Measurements from ENCODE around the gene ASTN2.

- TF ChIP-seq, protein P1, sequence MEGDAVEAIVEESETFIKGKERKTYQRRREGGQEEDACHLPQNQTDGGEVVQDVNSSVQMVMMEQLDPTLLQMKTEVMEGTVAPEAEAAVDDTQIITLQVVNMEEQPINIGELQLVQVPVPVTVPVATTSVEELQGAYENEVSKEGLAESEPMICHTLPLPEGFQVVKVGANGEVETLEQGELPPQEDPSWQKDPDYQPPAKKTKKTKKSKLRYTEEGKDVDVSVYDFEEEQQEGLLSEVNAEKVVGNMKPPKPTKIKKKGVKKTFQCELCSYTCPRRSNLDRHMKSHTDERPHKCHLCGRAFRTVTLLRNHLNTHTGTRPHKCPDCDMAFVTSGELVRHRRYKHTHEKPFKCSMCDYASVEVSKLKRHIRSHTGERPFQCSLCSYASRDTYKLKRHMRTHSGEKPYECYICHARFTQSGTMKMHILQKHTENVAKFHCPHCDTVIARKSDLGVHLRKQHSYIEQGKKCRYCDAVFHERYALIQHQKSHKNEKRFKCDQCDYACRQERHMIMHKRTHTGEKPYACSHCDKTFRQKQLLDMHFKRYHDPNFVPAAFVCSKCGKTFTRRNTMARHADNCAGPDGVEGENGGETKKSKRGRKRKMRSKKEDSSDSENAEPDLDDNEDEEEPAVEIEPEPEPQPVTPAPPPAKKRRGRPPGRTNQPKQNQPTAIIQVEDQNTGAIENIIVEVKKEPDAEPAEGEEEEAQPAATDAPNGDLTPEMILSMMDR (IDR thresholded peaks at IDR 0.05), result no peak
- no peak for TF ChIP-seq POLR2A (IDR thresholded peaks at IDR 0.05)
Measured at GRCh38 chr9:116585896-116586295, 829.0 kb downstream of the ASTN2 start.

All from Peyer's patch (tissue), 4 donors.